DND-41 (cell line): ENCODE results near the gene SLC39A10.

Experiments used
- EZH2 ChIP-seq: IDR thresholded peaks from 3 replicates; pipeline ENCODE4 v1.6.1; 2012; ENCODE audit warnings: borderline replicate concordance, low read depth, mild to moderate bottlenecking, moderate library complexity, low read length, inconsistent platforms; ENCODE audit not compliant: severe bottlenecking
- TF ChIP-seq, protein P1 (sequence below): IDR thresholded peaks from 2 replicates; pipeline ENCODE4 v1.5.1; 2012; ENCODE audit warnings: borderline replicate concordance, low read length, moderate library complexity, mild to moderate bottlenecking; ENCODE audit not compliant: poor library complexity, severe bottlenecking; ENCODE audit errors: extremely low read depth

DNA sequence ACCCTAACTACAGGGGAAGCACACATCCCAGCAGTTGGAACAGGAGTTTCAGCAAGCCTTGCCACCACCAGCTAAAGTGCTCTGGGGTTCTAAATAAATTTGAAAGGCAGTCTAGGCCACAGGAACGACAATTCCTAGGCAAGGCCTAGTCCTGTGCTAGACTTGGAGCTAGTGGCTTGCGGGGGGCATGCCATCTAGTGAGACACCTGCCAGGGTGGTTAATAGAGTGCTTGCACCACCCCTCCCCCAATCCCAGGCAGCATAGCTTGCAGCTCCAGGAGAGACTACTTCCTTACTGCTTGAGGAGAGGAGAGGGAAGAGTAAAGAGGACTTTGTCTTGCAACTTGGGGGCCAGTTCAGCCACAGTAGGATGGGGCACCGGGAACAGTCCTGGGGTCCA is 101.8 kb downstream of the SLC39A10 start:
- TF ChIP-seq, protein P1, sequence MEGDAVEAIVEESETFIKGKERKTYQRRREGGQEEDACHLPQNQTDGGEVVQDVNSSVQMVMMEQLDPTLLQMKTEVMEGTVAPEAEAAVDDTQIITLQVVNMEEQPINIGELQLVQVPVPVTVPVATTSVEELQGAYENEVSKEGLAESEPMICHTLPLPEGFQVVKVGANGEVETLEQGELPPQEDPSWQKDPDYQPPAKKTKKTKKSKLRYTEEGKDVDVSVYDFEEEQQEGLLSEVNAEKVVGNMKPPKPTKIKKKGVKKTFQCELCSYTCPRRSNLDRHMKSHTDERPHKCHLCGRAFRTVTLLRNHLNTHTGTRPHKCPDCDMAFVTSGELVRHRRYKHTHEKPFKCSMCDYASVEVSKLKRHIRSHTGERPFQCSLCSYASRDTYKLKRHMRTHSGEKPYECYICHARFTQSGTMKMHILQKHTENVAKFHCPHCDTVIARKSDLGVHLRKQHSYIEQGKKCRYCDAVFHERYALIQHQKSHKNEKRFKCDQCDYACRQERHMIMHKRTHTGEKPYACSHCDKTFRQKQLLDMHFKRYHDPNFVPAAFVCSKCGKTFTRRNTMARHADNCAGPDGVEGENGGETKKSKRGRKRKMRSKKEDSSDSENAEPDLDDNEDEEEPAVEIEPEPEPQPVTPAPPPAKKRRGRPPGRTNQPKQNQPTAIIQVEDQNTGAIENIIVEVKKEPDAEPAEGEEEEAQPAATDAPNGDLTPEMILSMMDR, result no peak
- TF ChIP-seq EZH2, result no peak
